ENCODE results near the gene BBS1.

BBS1 gene

GRCh38 chr11:66562275-66562674, 51.8 kb downstream of the BBS1 start:
- CTCF ChIA-PET = interaction anchor here (0.6 to 1.0 kb wide), 2 partner anchors 16 to 18 kb away, joined by 3 to 4 read pairs; partner anchors contain the start of gene ZDHHC24
- H3K4me1 ChIP-seq (ENCODE audit: control insufficient read depth, insufficient read depth, low read length) = no peaks in the 10 kb centered on the region
- H3K4me3 ChIP-seq (ENCODE audit: low read depth, low read length) = no peak overlapping the region
- H3K27ac ChIP-seq (ENCODE audit: extremely low read depth, low read depth, low read length) = no peak overlapping the region
- H3K36me3 ChIP-seq (ENCODE audit: control insufficient read depth in 2 of 2, insufficient read depth in 1 of 2, low read length in 2 of 2) = no peaks in the 10 kb centered on the region
- TF ChIP-seq ZBTB17 (tag by site-specific recombination; IDR thresholded peaks at IDR 0.05) (no peak), ZNF677 (tag by site-specific recombination; IDR thresholded peaks at IDR 0.05) (no peak), TCF7L2 (IDR thresholded peaks at IDR 0.05; ENCODE audit: borderline replicate concordance, low read depth, low read length) (no peak), SP7 (tag by site-specific recombination; IDR thresholded peaks at IDR 0.05) (no peak), ZNF654 (tag by site-specific recombination; IDR thresholded peaks at IDR 0.05; ENCODE audit: low read depth) (no peak), ZNF580 (tag by site-specific recombination; IDR thresholded peaks at IDR 0.05) (no peak), ZNF596 (tag by site-specific recombination; IDR thresholded peaks at IDR 0.05) (no peak)
- no peaks in the 10 kb centered on the region for H3K9me3 ChIP-seq (ENCODE audit: control insufficient read depth, insufficient read depth, low read depth, low read length)
- POLR2A ChIA-PET = interaction anchor here (2.3 kb wide), 1 partner anchor 16 kb away, joined by 9 read pairs; the partner anchor contains the start of genes ACTN3 and ZDHHC24

- no peak for TF ChIP-seq ZNF394 (tag by site-specific recombination; IDR thresholded peaks at IDR 0.05; ENCODE audit: borderline replicate concordance)
- TF ChIP-seq ZNF23 (tag by site-specific recombination; IDR thresholded peaks at IDR 0.05; ENCODE audit: borderline replicate concordance) = no peak
- TF ChIP-seq ZNF776 (tag by site-specific recombination; IDR thresholded peaks at IDR 0.05; ENCODE audit: borderline replicate concordance) = no peak
- no peak for TF ChIP-seq FEZF1 (tag by site-specific recombination; IDR thresholded peaks at IDR 0.05)
- TF ChIP-seq ZNF112 (tag by site-specific recombination; IDR thresholded peaks at IDR 0.05) = no peak
- TF ChIP-seq ZBTB26 (tag by site-specific recombination; optimal IDR thresholded peaks at IDR 0.05) = no peak
- no peak for TF ChIP-seq REPIN1 (tag by site-specific recombination; IDR thresholded peaks at IDR 0.05; ENCODE audit: low read depth)
- TF ChIP-seq ZNF624 (tag by site-specific recombination; IDR thresholded peaks at IDR 0.05) = no peak
- no peak for TF ChIP-seq ZBTB20 (tag by site-specific recombination; IDR thresholded peaks at IDR 0.05)
- no peak for TF ChIP-seq ZNF423 (tag by site-specific recombination; IDR thresholded peaks at IDR 0.05)
- ChIA-PET CTCF (interaction anchor here (0.6 to 1.0 kb wide), 6 partner anchors 17 to 145 kb away, joined by 3 to 4 read pairs (median 4); partner anchors contain the start of gene ZDHHC24), POLR2A (interaction anchor here (2.3 kb wide), 1 partner anchor 17 kb away, joined by 9 read pairs; the partner anchor contains the start of genes ACTN3 and ZDHHC24)
- Histone ChIP-seq H3K9me3 (ENCODE audit: control insufficient read depth, insufficient read depth, low read depth, low read length) (no peaks in the 10 kb centered on the region), H3K27ac (ENCODE audit: extremely low read depth, low read depth, low read length) (no peak overlapping the region), H3K4me1 (ENCODE audit: control insufficient read depth, insufficient read depth, low read length) (no peaks in the 10 kb centered on the region), H3K36me3 (ENCODE audit: control insufficient read depth in 2 of 2, insufficient read depth in 1 of 2, low read length in 2 of 2) (no peaks in the 10 kb centered on the region), H3K4me3 (ENCODE audit: low read depth, low read length) (no peak overlapping the region)
Measured at GRCh38 chr11:66562907-66563583, 52.6 kb downstream of the BBS1 start.

GRCh38 chr11:66563832-66564231, 53.4 kb downstream of the BBS1 start:
- H3K27ac ChIP-seq (ENCODE audit: extremely low read depth, low read depth, low read length) = no peak overlapping the region
- TF ChIP-seq ZNF280D (tag by site-specific recombination; IDR thresholded peaks at IDR 0.05) (no peak), ZNF214 (tag by site-specific recombination; IDR thresholded peaks at IDR 0.05; ENCODE audit: borderline replicate concordance) (no peak), OVOL3 (tag by site-specific recombination; IDR thresholded peaks at IDR 0.05) (no peak), PRDM10 (tag by site-specific recombination; IDR thresholded peaks at IDR 0.05) (no peak)
- ChIA-PET CTCF (interaction anchor here (0.6 to 0.8 kb wide), 2 partner anchors 16 to 146 kb away, joined by 3 to 4 read pairs; no protein-coding TSS in a partner anchor), POLR2A (interaction anchor here (2.3 kb wide), 1 partner anchor 18 kb away, joined by 9 read pairs; the partner anchor contains the start of genes ACTN3 and ZDHHC24)
- no peak overlapping the region for H3K4me3 ChIP-seq (ENCODE audit: low read depth, low read length)
- no peaks in the 10 kb centered on the region for H3K9me3 ChIP-seq (ENCODE audit: control insufficient read depth, insufficient read depth, low read depth, low read length)
- H3K4me1 ChIP-seq (ENCODE audit: control insufficient read depth, insufficient read depth, low read length) = no peaks in the 10 kb centered on the region
- H3K36me3 ChIP-seq (ENCODE audit: control insufficient read depth in 2 of 2, insufficient read depth in 1 of 2, low read length in 2 of 2) = no peaks in the 10 kb centered on the region

Measured in HEK293 (cell line).